Measurements from ENCODE around the gene DOCK2.

DNA sequence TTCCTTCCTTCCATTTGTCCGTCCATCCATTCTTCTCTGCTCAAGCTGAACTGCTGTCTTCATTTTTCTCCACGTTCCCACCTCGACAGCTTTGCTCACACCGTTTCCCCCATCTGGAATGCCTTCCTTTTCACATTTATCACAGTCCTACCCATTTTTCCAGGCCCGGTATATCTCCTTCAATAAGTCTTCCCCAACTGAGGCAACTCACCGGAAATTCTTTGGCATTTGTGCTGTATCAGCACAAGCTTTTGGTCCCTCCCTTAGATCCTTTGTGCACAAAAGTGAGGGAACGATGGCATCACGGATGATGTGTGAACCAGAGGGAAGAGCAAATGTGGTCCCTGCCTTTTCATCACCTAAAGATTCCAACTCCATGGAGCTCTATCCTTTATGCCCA is 388.8 kb downstream of the DOCK2 start:
- TF ChIP-seq JUN (IDR thresholded peaks at IDR 0.05; ENCODE audit: borderline replicate concordance, insufficient read depth, insufficient read length, low read depth) = no peak
- no peak for TF ChIP-seq EZH2 (IDR thresholded peaks at IDR 0.05; ENCODE audit: borderline replicate concordance, low read depth, low read length, severe bottlenecking)
- TF ChIP-seq, protein P1, sequence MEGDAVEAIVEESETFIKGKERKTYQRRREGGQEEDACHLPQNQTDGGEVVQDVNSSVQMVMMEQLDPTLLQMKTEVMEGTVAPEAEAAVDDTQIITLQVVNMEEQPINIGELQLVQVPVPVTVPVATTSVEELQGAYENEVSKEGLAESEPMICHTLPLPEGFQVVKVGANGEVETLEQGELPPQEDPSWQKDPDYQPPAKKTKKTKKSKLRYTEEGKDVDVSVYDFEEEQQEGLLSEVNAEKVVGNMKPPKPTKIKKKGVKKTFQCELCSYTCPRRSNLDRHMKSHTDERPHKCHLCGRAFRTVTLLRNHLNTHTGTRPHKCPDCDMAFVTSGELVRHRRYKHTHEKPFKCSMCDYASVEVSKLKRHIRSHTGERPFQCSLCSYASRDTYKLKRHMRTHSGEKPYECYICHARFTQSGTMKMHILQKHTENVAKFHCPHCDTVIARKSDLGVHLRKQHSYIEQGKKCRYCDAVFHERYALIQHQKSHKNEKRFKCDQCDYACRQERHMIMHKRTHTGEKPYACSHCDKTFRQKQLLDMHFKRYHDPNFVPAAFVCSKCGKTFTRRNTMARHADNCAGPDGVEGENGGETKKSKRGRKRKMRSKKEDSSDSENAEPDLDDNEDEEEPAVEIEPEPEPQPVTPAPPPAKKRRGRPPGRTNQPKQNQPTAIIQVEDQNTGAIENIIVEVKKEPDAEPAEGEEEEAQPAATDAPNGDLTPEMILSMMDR (IDR thresholded peaks at IDR 0.05; ENCODE audit: extremely low read depth in 1 of 2, insufficient read depth in 1 of 2, low read depth in 1 of 2, low read length in 2 of 2) = no peak
- TF ChIP-seq GATA2 (IDR thresholded peaks at IDR 0.05; ENCODE audit: insufficient read depth, insufficient read length, low read depth, low read length) = no peak
- TF ChIP-seq POLR2AphosphoS5 (IDR thresholded peaks at IDR 0.05; ENCODE audit: insufficient read depth, low read depth, low read length) = no peak
- TF ChIP-seq POLR2A (IDR thresholded peaks at IDR 0.05; ENCODE audit: low read depth, low read length) = no peak
- no peak for TF ChIP-seq MYC (IDR thresholded peaks at IDR 0.05; ENCODE audit: low read depth, low read length)
- TF ChIP-seq, protein P2, sequence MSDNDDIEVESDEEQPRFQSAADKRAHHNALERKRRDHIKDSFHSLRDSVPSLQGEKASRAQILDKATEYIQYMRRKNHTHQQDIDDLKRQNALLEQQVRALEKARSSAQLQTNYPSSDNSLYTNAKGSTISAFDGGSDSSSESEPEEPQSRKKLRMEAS (IDR thresholded peaks at IDR 0.05; ENCODE audit: insufficient read depth, insufficient read length) = no peak
